ENCODE measurements around the gene ANGPTL2.

Gene ANGPTL2

DNA sequence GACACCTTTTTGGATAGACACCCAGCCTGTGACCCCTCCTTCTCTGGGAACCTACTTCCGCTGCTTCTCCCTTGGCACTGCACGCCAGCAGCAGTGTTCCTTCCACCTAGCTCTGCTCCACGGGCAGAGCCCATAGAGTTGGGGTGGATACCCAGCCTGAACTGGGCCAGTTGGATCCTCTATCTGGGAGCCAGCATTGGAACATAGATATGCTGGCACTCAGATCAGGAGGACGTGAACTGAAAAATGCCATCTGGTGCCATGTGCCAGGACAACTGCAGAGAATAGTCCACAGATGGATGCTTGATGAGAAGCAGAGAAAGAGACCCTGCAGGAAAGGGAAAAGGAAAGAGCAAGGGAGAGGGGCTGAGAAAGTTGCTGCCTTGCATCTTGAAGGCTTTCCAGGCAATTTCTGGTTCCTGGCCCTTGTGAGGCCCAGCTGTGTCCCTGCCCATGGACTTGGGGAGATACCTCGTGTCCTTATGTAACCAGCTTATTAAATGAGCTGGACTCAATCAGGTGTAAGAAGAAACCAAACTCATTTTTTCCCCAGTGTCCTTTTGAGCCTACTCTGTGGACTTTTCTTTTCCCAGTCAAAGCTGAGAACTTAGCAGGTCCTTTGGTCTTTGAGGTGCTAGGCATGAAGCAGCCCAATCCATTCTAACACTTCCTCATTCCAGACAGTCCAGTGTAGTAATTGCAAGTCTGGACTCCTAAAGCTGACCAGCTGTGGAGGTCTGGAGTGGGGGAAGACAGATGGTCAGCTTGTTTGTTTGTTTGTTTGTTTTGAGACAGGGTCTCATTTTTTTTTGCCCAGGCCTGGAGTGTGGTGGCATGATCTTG, 39.1 kb downstream of the ANGPTL2 start:
- no peak for DNase-seq
- no peak for TF ChIP-seq GATA1 (IDR thresholded peaks at IDR 0.05; ENCODE audit: low read depth, low read length)
- no peak for TF ChIP-seq POLR2A (IDR thresholded peaks at IDR 0.05; ENCODE audit: low read length)

DNA sequence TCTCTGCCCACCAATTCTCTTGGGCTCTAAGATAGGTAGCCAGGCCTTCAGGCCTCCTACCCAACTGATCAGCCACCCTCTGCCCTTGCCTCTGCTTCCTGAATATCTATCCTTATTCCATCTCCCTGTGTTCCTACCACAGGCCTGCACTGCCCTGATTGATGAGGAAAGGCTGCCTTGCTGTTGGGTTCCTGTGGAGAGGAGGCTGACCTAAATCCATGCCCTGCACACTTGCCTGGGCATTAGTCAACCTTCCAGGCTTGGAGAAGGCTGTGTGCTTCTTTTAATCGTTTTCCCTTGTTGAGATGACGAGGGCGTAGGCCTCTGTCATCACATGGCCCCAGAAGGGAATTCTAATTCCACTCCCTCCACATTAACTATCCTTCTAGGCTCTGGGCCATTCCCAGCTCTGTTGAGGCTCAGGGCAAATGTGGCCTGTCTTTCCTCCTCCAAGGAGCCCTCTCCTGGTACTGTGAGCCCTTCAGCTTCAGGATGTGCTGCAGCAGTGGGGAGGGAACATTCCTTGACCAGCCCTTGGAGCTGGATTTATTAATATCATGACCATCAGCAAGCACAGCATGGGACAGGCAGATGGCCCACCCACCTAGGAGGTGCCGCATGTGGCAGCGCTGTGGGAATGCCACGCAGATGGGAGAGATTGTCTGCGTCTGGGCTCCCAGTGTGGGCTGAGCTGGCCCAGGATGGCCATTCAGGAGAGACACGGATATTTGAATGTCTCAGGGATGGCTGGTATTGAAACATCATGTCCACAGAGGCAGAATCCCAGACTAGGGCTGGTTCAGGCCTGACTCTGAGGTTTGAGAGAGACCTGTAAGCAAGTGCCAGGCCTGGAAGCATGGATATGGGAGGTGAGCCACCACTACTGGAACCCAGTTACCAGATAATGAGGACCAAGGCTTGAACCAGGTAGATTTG, 40.9 kb downstream of the ANGPTL2 start:
- no peak for DNase-seq
- TF ChIP-seq POLR2A (IDR thresholded peaks at IDR 0.05; ENCODE audit: low read length) (no peak), GATA1 (IDR thresholded peaks at IDR 0.05; ENCODE audit: low read depth, low read length) (no peak)

DNA sequence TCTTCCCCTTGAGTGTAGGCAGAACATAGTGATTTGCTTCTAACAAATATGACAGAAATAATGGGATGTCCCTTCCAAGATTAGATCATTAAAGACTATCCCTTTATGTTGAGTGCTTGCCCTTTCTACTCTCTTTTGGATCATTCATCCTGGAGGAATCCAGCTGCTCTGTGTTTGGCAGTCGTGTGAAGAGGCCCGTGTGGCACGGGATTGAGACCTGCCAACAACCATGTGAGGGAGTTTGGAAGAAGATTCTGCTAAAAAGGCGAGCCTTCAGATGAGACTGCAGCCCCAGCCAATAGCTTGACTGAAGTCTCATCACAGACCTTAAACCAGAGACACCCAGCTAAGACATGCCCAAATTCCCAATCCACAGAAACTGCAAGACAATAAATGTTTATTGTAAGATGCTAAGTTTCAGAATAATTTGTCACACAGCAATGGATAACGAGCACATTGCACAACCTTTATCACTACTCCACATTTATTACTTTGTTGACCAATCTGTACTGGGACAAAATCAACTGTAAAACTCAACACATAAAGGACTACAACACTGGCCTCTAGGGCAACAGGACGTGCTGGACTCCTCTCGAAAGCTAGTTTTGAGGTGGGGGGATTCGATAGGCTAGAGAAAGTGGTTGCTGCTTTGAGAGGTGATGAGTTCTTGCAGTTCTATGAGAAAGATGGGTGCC, 42.8 kb downstream of the ANGPTL2 start:
- TF ChIP-seq POLR2A (IDR thresholded peaks at IDR 0.05; ENCODE audit: low read length) (no peak), GATA1 (IDR thresholded peaks at IDR 0.05; ENCODE audit: low read depth, low read length) (no peak)
- no peak for DNase-seq

DNA sequence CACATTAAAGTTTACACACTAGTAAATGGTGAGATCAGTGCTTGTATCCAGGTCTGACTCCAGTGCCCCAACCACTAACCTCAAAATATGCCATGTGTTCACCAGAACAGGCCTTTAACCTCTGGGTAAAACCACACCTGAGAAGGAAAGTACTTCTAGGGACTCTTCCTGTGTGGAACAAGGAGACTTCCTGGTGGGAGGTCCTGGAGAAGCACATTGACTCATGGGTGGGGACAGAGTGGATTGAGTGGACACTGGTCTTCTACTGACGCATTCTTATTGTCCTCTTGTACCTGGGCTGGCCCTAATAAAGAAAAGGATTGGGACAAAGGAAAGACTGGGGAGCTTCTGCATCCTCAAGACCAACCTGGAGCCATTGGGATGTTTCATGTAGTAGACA, 43.4 kb downstream of the ANGPTL2 start:
- DNase-seq: no peak
- TF ChIP-seq POLR2A (IDR thresholded peaks at IDR 0.05; ENCODE audit: low read length) (no peak), GATA1 (IDR thresholded peaks at IDR 0.05; ENCODE audit: low read depth, low read length) (no peak)

DNA sequence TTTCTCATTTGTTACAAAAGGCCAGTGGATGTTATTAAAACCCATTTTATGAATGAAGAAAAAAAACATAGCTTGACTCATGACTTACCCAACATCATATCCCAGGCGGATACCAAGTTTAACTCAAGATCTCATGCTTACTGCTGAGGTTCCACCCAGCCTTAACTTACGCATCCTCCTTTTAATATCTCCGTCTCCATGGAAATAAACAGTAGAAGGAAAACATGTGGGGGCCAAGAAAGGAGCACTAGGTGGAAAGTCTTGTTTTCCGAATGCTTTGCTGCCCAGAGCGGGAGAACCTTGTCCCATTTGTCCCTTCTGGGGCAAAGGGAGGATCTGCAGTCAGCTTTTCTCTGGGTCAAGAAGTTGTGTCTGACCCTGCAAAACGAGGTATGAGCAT, 44.1 kb downstream of the ANGPTL2 start:
- TF ChIP-seq GATA1 (IDR thresholded peaks at IDR 0.05; ENCODE audit: low read depth, low read length) (no peak), POLR2A (IDR thresholded peaks at IDR 0.05; ENCODE audit: low read length) (no peak)
- DNase-seq: no peak

DNA sequence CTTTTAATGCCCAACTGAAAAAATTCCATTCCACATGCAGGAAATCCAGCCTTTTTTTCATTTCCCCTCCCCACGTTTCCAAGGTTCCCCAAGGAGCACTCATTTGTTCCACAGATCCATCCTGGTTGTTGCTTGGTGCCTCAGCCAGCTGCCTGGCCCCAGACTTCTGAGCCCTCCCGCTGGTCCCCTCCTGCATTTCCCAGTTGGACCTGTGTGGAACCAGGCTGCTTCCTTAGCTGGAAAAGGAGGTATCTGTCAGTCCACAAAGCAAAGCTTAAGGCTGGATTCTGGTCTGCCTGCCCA, 44.8 kb downstream of the ANGPTL2 start:
- TF ChIP-seq GATA1 (IDR thresholded peaks at IDR 0.05; ENCODE audit: low read depth, low read length) (no peak), POLR2A (IDR thresholded peaks at IDR 0.05; ENCODE audit: low read length) (no peak)

DNA sequence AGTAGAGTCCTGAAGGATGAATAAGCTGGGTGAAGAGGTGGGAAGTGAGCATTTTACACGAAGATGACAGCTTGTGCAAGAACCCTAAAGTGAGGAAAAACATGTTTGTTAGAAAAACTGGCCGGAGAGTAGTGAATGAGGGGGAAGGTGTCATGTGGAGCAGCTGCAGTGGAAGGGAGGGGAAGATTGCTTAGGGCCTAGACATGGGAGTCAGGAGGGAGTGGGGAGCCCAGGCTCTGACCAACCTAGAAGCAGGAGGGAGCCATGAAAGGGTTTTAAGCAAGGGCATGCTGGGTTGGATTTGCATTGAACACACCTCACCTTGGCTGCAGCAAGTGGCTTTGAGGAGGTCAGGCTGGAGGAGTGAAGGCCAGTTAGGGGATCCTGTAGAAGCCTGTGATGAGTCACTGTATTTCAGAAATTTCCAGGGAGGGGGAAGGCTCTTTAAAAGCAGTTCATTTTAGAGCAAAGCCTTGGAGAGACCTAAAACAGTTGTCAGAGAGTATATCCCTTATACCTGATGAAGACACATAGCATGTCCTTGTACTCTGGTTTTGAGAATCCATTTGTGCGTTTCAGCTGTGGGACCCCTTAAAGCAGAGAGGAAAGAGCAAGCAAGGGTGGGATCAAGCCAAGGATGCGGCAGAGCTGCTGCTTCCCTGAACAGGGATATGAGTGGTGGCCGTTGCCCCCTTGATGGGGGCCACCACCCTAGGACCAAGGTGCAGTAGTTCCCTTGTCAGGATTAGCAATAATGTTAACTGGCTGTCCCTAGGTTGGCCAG, 45.4 kb downstream of the ANGPTL2 start:
- DNase-seq: no peak
- TF ChIP-seq POLR2A (IDR thresholded peaks at IDR 0.05; ENCODE audit: low read length): no peak
- no peak for TF ChIP-seq GATA1 (IDR thresholded peaks at IDR 0.05; ENCODE audit: low read depth, low read length)

More for the DNA sequence above, 44.8 kb downstream of the ANGPTL2 start:
- DNase-seq: no peak

DNA sequence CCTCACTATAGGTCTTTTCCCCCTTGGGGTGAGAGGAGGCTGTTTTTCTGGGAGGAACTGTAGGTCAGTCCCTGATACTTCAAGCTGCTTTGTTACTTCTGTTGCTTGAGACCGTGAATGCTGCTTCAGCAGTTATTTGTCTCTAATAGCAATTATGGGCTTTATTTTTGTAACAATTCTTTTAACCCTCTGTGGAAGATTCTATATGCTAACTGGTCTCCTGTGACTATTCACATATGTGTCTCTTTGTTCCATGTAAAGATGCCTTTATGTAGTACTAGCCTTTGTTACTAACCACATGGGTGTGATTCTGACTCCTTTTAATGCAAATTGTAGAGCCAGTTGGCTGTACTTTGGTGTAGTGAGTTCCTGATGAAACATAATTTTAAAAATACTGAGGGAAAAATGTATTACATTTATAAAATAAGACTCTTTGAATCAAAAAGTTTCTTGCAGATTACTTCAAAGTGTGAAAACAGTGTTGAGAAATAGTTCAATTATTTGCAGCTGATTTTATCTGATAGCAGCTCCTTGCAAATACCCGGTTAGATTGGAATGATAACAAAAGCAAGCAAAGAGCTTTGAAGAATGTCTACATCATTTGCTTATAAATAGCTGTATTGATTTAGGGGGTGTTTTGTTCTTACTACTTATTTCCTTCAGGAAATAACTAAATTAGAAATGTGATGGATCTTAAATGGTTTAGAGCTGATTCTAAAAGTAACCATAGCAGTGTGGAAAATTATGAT, 46.6 kb downstream of the ANGPTL2 start:
- no peak for DNase-seq
- TF ChIP-seq GATA1 (IDR thresholded peaks at IDR 0.05; ENCODE audit: low read depth, low read length) (no peak), POLR2A (IDR thresholded peaks at IDR 0.05; ENCODE audit: low read length) (no peak)

DNA sequence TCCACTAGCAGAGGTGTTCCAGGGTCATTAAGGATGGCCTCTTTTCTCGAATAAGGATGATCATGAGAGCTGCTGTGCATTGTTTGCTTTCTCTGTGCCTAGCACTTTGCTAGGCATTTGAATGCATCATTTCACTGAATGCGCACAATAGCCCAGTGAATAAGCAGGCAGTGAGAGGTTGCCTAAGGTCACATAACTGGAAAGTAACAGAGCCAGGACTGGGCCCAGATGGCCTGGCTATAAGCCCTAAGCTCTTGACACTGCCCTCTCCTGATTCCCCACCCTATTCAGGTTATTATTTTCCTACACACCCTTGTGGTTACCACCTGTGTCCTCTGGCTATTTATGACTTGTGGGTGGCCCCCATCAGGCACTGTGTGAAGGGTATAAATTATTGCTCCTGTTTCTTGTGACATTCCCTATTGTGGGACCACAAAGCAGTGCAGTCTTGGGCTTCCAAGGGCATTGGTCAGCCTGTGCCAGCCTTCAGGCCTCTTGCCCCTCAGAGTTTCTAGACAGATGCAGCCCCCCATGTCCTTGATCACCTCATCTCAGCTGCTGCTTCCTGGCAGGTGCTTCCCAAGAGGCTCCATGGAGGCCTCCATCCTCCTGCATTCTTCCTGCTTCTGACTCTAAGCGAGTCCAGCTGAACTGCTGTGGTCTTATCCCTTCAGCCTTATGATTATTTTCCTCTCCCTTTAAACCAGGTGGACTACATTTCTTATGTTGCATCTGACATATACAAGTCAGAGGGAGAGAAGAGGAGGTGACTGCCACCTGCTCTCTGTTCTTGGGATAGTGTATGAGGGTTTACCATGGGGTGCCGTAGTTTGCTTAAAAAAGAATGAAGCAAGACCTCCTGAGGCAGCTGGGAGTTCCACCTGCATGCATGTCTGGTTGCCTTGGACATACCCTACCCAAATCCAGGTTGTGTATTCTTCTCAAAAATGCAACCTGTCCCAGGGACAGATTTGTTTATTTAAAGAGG, 47.6 kb downstream of the ANGPTL2 start:
- no peak for TF ChIP-seq GATA1 (IDR thresholded peaks at IDR 0.05; ENCODE audit: low read depth, low read length)
- no peak for TF ChIP-seq POLR2A (IDR thresholded peaks at IDR 0.05; ENCODE audit: low read length)
- DNase-seq: no peak

DNA sequence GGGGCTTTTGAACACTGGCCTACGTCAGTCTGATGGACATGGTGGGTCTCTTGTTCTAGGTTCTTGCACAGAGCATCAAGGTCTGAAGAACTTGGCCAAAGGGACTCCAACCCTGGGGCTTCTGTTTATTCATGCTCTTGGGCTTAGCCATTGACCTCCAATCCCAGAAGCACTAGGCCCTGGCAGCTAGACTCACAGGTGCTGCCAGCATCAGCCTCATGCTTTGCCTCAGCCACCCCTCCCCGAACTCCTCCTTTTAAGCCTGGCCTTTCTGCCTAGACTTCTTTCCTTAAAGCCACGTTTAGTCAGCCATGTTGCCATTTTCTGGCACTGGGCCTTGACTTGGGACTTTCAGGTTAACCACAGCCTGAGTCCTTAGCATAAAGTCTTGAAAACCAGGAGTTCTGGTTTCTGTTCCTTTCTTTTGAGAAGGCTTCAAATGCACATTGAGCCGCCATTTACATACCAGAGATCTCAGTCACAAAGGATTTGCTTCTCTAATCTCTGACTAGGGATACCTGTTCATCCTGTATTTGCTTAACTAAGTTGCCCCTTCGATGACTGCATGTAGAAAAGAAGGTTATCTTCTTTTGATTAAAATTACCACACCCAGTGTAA, 54.7 kb downstream of the ANGPTL2 start:
- no peak for DNase-seq
- TF ChIP-seq GATA1 (IDR thresholded peaks at IDR 0.05; ENCODE audit: low read depth, low read length) (no peak), POLR2A (IDR thresholded peaks at IDR 0.05; ENCODE audit: low read length) (no peak)

DNA sequence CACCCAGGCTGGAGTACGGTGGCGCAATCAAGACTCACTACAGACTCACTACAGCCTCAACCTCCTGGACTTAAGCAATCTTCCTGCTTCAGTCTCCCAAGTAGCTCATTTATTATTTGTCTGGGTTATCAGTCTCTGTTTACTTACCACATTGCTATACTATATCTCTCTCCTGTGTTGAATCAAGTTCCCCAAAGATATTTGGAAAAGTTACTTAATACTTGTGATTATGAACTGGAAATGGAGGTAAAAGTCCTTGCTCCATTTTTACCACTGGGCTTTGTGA, 55.6 kb downstream of the ANGPTL2 start:
- DNase-seq: no peak
- no peak for TF ChIP-seq POLR2A (IDR thresholded peaks at IDR 0.05; ENCODE audit: low read length)
- TF ChIP-seq GATA1 (IDR thresholded peaks at IDR 0.05; ENCODE audit: low read depth, low read length): no peak

All from erythroblast (primary cell).